ENCODE results near the gene SPTBN5. TPM values are rescaled to one million over a fixed set of nuclear protein-coding genes. Genes with fewer than 3 reads are reported as not detected.

SPTBN5 gene
- total RNA-seq, 1 experiment from 2014 or later = 0.84 TPM

- ATAC-seq (no peak), DNase-seq (no peak)
- ChIA-PET POLR2A (ENCODE audit: unreplicated experiment) (interaction anchor here (0.5 kb wide), 1 partner anchor 661 kb away, joined by 4 read pairs; no protein-coding TSS in a partner anchor), CTCF (no interaction called here)
- Histone ChIP-seq H3K4me1 (ENCODE audit: insufficient read depth, low read length) (peaks cover 3% of the 10 kb centered on the region; the same call in 1 of the 2 replicates), H3K4me2 (ENCODE audit: low read length) (no peak overlapping the region), H3K9me3 (ENCODE audit: low read length) (no peaks in the 10 kb centered on the region), H3K9ac (ENCODE audit: low read length) (no peak overlapping the region), H3K27ac (ENCODE audit: low read length) (no peak overlapping the region), H3K4me3 (ENCODE audit: low read length) (no peak overlapping the region), H3K9me2 (replicated peaks; ENCODE audit: low read length) (no peaks in the 10 kb centered on the region), H2AFZ (ENCODE audit: low read length) (no peak overlapping the region), H3K27me3 (ENCODE audit: low read length) (no peaks in the 10 kb centered on the region), H3K79me2 (ENCODE audit: low read length) (no peaks in the 10 kb centered on the region), H3K36me3 (ENCODE audit: low read depth, low read length) (peaks cover 21% of the 10 kb centered on the region), H3F3A (ENCODE audit: low read length, unreplicated experiment) (no peaks in the 10 kb centered on the region), H4K20me1 (ENCODE audit: low read length) (no peaks in the 10 kb centered on the region)
- TF ChIP-seq CTCF (conservative IDR thresholded peaks at IDR 0.05; ENCODE audit: low read depth, low read length) (no peak), EZH2phosphoT487 (IDR thresholded peaks at IDR 0.05; ENCODE audit: borderline replicate concordance, low read length) (no peak), EZH2 (IDR thresholded peaks at IDR 0.05; ENCODE audit: low read length, unreplicated experiment) (no peak)
- intact Hi-C loops (cut with micrococcal nuclease) = loop anchor here (10.0 kb wide), 1 partner anchor 152 kb away; the partner anchor contains the start of gene EHD4
- no TSS peak for BruUV-seq (replicated peaks)
These were observed 71.4 kb downstream of the SPTBN5 start for GRCh38 chr15:41822471-41822870.

GRCh38 chr15:41821831-41822230, 72.0 kb downstream of the SPTBN5 start:
- DNase-seq = no peak
- Histone ChIP-seq H3K9ac (ENCODE audit: low read length) (no peak overlapping the region), H3K4me1 (ENCODE audit: insufficient read depth, low read length) (no peaks in the 10 kb centered on the region), H2AFZ (ENCODE audit: low read length) (no peak overlapping the region), H3K9me2 (replicated peaks; ENCODE audit: low read length) (no peaks in the 10 kb centered on the region), H3K79me2 (ENCODE audit: low read length) (no peaks in the 10 kb centered on the region), H3K36me3 (ENCODE audit: low read depth, low read length) (peaks cover 23% of the 10 kb centered on the region), H3K27ac (ENCODE audit: low read length) (no peak overlapping the region), H3K4me2 (ENCODE audit: low read length) (no peak overlapping the region), H3K9me3 (ENCODE audit: low read length) (no peaks in the 10 kb centered on the region), H4K20me1 (ENCODE audit: low read length) (no peaks in the 10 kb centered on the region), H3F3A (ENCODE audit: low read length, unreplicated experiment) (no peaks in the 10 kb centered on the region), H3K27me3 (ENCODE audit: low read length) (no peaks in the 10 kb centered on the region), H3K4me3 (ENCODE audit: low read length) (no peak overlapping the region)
- no peak for ATAC-seq
- no TSS peak for BruUV-seq (replicated peaks)
- intact Hi-C loops (cut with micrococcal nuclease) = loop anchor here (10.0 kb wide), 1 partner anchor 153 kb away; the partner anchor contains the start of gene EHD4
- CTCF ChIA-PET = no interaction called here
- POLR2A ChIA-PET (ENCODE audit: unreplicated experiment) = no interaction called here
- TF ChIP-seq EZH2phosphoT487 (IDR thresholded peaks at IDR 0.05; ENCODE audit: borderline replicate concordance, low read length) (no peak), EZH2 (IDR thresholded peaks at IDR 0.05; ENCODE audit: low read length, unreplicated experiment) (no peak), CTCF (conservative IDR thresholded peaks at IDR 0.05; ENCODE audit: low read depth, low read length) (no peak)

- TF ChIP-seq EZH2phosphoT487 (IDR thresholded peaks at IDR 0.05; ENCODE audit: borderline replicate concordance, low read length) (no peak), CTCF (conservative IDR thresholded peaks at IDR 0.05; ENCODE audit: low read depth, low read length) (no peak), EZH2 (IDR thresholded peaks at IDR 0.05; ENCODE audit: low read length, unreplicated experiment) (no peak)
- ChIA-PET CTCF (interaction anchor here (0.5 kb wide), 1 partner anchor 10 kb away, joined by 6 read pairs; no protein-coding TSS in a partner anchor), POLR2A (ENCODE audit: unreplicated experiment) (no interaction called here)
- Histone ChIP-seq H3K9ac (ENCODE audit: low read length) (no peak overlapping the region), H4K20me1 (ENCODE audit: low read length) (no peaks in the 10 kb centered on the region), H3K9me3 (ENCODE audit: low read length) (no peaks in the 10 kb centered on the region), H3K27ac (ENCODE audit: low read length) (no peak overlapping the region), H3K36me3 (ENCODE audit: low read depth, low read length) (peaks cover 25% of the 10 kb centered on the region), H3K4me2 (ENCODE audit: low read length) (no peak overlapping the region), H3K79me2 (ENCODE audit: low read length) (no peaks in the 10 kb centered on the region), H2AFZ (ENCODE audit: low read length) (no peak overlapping the region), H3K4me3 (ENCODE audit: low read length) (no peak overlapping the region), H3K27me3 (ENCODE audit: low read length) (no peaks in the 10 kb centered on the region), H3K4me1 (ENCODE audit: insufficient read depth, low read length) (no peaks in the 10 kb centered on the region), H3F3A (ENCODE audit: low read length, unreplicated experiment) (no peaks in the 10 kb centered on the region), H3K9me2 (replicated peaks; ENCODE audit: low read length) (no peaks in the 10 kb centered on the region)
- ATAC-seq = no peak
- BruUV-seq (replicated peaks) = no TSS peak
- intact Hi-C loops (cut with micrococcal nuclease) = loop anchor here (10.0 kb wide), 1 partner anchor 154 kb away; the partner anchor contains the start of gene EHD4
- no peak for DNase-seq
These were observed 72.9 kb downstream of the SPTBN5 start for GRCh38 chr15:41820791-41821423.

Measured in PC-3 (cell line).